T-helper 9 cell (primary cell): ENCODE data around the gene CAPN14.
A peak's percentile ranks its signal among the peaks of the same experiment; 100 is the strongest.

Experiments
- DNase-seq: peaks from one replicate; pipeline ENCODE4 v3.0.0-alpha.2; 2020

CAPN14 gene

GRCh38 chr2:31241625-31242270 is 24.4 kb upstream of the CAPN14 start:
- no peak for DNase-seq

DNA sequence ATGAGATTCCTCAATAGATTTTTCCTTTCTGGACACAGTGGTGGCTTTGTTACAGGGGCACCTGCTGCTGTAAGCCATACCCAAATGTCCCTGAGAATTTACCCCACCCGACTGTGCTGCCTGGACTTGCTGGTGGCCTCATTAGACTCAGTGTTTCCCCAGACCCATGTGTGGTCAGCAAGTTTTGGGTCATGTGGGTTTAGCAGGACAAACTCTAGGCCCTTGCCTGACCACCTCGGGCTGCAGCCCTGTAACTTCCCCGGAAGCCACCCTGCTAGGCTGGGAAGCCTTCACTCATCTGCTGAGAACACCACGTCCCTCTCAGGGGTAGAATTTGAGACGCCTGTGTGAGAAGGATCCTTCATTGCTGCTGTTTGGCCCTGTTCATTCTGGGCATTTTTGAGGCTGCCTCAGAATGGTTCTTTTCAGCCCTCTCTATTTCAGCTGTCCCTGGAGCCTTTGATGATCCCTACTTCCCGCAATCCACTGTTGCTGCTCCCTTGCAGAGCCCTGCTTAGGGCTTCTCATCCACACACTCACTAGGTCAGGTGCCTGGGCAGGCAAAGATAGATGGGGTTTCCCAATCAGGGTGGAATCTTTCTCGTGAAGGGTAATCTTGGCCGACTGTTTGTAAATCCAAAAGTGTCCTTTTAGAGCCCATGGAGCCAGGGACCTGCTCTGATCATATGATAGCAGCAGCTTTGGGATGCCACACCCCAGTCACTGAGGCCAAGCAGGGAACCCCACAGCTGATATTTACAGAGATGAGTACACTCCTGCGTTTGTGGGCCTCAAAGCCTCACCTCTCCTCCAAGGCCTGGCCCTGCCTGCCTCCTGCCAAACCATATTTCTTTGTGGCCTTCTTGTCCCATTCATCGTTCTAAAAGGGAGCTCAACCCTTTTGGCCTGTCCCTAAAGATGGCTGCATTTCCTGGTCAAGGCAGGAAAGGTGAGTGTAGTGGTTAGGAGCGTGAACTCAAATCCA is 23.4 kb upstream of the CAPN14 start:
- DNase-seq: no peak

DNA sequence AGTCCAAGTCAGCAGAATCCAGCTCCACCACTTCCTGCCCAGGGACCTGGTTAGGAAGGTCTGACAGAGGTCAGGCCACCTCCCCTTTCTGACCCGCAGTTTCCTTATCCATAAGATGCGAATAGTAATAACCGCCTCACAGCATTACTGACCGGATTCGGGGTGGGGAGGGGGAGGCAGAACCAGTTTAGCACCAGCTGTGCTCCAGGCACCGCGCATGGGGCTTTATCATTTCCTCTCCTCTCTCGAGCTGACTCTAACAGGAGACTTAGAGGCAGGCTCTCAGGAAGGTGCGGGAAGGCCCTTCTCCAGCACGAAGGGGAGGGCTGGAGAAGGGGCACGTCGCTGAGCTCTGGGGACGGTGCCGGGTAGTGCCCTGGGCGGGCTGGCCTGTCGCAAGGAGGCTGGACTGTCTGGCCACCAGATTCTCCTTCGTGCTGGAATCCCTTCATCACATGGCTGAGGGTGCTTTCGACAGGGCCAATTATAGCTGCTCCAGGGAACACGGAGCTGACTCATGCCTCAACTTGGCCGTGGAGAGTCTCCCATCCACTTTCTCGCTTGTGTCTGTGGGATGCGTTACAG is 22.4 kb upstream of the CAPN14 start:
- no peak for DNase-seq

DNA sequence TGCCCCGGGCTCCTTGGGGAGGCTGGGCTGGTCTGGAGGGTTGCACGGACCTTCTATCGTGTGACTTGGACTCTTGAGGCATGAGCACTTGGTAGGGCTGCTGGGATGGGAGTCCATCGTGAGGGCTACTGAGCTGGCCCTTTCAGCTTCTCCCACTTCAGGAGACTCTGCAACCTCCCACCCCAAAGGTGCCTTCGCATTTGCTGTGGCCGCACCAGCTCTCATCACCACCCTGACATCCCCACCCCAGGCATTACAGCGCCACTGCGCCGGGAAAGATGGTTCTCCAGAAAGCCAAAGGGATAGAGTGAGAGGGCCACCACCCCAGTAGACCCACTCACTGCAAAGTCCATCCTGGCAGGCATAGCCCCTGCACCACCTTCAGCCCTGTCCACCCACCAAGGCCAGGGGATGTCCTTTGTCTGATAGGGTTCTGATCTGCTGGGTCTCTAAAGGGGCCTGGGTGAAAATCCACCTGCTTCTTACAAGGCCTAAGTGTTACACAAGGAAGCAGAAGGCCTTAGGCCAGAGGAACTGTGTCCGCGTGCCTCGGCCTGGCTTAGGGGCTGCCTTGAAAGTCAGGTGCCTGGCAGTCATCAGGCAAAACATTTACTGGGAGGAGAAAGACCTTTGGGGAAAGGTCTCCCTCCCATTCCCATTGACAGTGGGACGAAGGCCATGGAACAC is 21.7 kb upstream of the CAPN14 start:
- DNase-seq: no peak

- no peak for DNase-seq
Measured at GRCh38 chr2:31238126-31238905, 21.0 kb upstream of the CAPN14 start.

GRCh38 chr2:31237348-31238017 is 20.2 kb upstream of the CAPN14 start:
- DNase-seq: no peak

GRCh38 chr2:31236433-31237205 is 19.3 kb upstream of the CAPN14 start:
- DNase-seq: no peak

DNA sequence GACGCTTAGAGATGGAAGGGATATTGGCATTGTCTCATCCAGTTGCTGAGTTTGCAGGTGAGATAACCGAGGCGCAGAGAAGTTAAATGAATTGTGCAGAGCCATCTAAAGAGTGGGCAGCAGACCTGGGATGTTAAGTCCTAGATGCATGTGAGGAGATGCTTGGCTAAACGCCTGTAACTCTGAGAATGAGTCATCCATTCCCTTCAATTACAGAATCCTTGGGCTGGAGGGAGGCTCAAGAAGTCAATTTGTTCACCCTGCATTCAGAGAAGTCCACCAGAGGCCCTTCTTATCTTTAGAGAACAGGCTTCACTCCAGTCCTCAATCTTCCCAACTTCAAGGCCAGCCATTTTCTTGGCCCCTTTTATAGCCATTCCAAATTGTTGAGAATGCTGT is 18.2 kb upstream of the CAPN14 start:
- DNase-seq: no peak

DNA sequence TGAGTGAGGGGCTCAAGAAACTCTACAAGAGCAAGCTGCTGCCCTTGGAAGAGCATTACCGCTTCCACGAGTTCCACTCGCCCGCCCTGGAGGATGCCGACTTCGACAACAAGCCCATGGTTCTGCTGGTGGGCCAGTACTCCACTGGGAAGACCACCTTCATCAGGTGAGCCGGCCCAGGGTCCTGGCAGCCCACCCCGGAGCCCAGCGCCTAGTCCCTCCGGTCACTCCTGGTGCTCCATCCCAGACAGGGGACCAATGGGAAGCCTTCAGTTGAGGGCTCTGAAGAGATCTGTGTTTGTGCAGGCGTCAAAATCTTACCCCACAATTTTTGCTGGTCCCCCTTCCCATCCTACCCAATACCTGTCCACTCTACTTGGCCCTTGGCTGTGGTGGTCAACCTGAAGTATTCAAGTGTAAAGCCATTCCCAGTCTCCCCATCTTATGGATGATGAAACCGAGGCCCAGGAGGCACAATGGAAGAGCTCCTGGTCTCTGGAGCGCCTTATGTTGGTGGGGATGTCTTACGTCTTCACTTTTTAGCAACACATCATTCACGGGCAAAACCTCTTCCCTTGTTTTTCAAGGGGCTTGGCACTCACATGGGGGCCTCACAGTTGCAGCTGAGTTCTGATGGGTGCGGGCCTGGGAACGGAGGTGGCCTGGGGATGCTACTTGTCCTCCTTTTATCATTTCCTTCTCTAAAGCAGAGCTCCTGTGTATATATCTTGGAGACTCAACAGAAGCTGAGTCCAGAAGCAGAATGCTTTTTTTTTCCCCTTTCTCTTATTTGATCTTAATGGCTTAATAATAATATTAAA is 17.6 kb upstream of the CAPN14 start:
- no peak for DNase-seq

- DNase-seq: peak; percentile 54
Measured at GRCh38 chr2:31233741-31234682, 16.7 kb upstream of the CAPN14 start, which contains the start of gene EHD3. EHD3 (plus strand) TSS chr2:31234152; CDS start chr2:31234622, 470 bp downstream.

DNA sequence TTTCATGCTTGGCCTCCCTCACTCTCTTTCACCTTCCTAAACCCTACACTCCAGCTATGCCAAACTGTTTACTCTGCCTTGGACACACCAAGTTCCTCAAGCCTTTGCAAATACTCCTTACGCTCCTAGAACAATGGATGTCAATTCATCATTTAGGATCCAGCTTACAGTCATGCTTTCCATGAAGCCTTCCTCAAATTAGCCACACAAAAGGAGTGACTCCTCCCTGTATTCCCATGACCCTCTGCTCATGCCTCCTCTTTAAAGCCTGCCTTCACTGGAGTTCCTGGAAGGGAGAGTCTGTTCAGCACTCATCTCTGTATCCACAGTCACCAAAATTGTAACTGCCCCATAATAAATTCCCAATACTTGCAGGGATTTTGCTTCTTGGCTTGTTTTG is 15.9 kb upstream of the CAPN14 start:
- no peak for DNase-seq

DNA sequence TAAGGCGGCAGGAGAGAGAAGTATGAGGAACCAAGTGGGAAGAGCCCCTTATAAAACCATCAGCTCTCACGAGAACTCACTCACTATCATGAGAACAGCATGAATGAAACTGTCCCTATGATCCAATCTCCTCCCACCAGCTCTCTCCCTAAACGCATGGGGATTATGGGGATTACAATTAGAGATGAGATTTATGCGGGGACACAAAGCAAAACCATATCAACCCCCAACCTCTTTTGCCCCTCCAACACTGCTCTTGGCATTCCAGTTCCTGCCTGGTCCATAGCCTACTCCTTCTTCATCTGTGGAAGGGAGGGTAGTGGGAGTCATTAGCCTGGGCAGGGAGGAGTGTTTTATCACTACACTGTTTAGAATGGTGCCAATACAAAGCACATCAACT is 15.3 kb upstream of the CAPN14 start:
- no peak for DNase-seq

DNA sequence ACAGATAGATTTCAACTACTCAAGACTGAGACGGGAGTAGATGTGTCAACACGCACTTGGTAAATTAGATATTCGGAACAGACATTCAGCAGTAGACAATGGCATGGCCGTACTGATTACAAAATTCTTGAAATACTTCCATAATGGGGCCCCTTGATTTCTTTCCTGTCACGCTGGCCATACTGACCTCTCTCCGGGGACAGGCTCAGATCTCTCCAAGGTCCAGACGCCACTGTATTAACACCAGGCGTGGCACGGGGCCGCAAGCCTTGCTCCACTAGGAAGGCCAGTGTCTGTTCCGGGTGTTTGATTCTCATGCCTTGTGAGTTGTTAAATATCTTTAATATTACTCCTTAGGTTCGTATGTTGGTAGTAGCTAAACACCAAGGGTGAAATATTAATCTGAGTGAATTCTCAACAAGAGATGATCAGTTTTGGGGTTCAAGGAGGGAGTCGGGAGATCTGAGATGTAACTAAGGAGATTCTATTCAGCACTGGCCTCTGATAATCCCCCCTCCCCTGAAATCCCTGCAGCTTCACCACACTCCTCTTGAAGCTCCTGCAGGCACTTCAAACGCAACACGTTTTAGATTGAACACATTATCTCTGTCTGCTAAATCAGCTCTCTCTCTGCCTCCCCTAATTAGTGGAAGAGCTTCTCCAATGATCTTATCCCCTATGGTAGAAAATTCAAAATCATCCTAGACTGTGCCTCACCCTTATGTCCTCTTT is 14.4 kb upstream of the CAPN14 start:
- no peak for DNase-seq

- DNase-seq: no peak
Measured at GRCh38 chr2:31230751-31231150, 13.4 kb upstream of the CAPN14 start.

- no peak for DNase-seq
Measured at GRCh38 chr2:31228717-31229116, 11.4 kb upstream of the CAPN14 start.

DNA sequence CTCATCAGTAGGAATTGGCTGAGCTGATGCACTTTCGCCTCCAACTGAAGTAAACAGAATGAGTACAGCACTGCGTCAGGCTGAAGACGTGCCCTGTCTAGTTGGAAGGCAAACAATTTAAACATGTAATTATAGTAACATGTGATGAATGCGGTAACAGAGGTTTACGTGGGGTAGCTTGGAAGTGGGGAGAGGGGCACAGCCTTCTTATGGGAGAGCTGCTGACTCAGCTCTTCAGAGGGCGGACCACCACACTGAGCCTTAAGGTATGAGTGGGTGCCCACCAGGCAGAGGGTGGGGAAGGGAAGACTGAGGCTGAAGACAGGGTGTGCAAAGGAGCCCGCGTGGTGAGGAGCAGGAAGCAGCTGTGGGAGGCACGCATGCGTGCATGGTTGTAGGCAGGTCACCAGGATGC is 10.4 kb upstream of the CAPN14 start:
- DNase-seq: no peak

GRCh38 chr2:31227110-31227509 is 9.8 kb upstream of the CAPN14 start:
- DNase-seq: no peak

DNA sequence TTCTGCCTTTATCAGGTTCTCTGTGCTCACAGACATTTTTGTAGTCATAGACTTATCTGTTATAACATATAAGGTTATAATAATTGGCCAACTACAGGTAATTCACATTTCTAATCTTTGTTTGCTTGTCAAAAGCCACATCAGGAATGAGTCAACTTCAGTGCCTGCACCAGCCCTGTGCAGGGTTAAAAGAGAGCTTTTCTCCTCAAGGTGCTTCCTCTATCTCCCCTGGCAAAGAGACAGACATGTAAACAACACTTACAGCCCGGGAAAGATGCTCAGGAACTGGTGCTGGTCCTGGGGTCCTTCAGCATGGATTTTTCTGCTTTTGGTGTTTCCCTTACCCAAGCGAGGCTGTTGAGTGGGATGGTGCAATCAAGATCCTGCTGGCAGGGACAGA is 9.0 kb upstream of the CAPN14 start:
- no peak for DNase-seq
